Small intestine (tissue), 7 donors: ENCODE results near the gene NUP188. TPM values are rescaled to one million over a fixed set of nuclear protein-coding genes. Genes with fewer than 3 reads are reported as not detected.

Experiments
- DNase-seq, 2 donors: peaks; one replicate each; pipeline versions ENCODE4 v3.0.0 to v3.0.0-alpha.2; 2013
- FAIRE-seq: peaks from 2 replicates; lab custom pipeline; 2012; peaks lifted over from hg19 to GRCh38; lab: Jason Lieb, UNC
- H3K27ac ChIP-seq, 3 donors: one replicate each; pipeline ENCODE4 v1.5.1; 2013; ENCODE audit warnings: low read length in 2 of 3, mild to moderate bottlenecking in 2 of 3, control low read depth in 1 of 3, inconsistent platforms in 1 of 3, low read depth in 1 of 3, moderate library complexity in 1 of 3
- H3K27me3 ChIP-seq, 3 donors: one replicate each; pipeline ENCODE4 v1.6.1; 2013; ENCODE audit warnings: low read length in 3 of 3, inconsistent platforms in 1 of 3; ENCODE audit not compliant: control insufficient read depth in 3 of 3, insufficient read depth in 3 of 3
- H3K36me3 ChIP-seq, 3 donors: one replicate each; pipeline ENCODE4 v1.6.1; 2013; ENCODE audit warnings: low read length in 3 of 3, inconsistent platforms in 1 of 3, low read depth in 1 of 3, mild to moderate bottlenecking in 1 of 3, moderate library complexity in 1 of 3; ENCODE audit not compliant: control insufficient read depth in 3 of 3, insufficient read depth in 2 of 3
- H3K4me1 ChIP-seq, 3 donors: one replicate each; pipeline ENCODE4 v1.6.1; 2013; ENCODE audit warnings: low read length in 2 of 3, inconsistent platforms in 1 of 3, low read depth in 1 of 3, mild to moderate bottlenecking in 1 of 3, moderate library complexity in 1 of 3; ENCODE audit not compliant: control insufficient read depth in 3 of 3, insufficient read depth in 2 of 3
- H3K4me3 ChIP-seq, 3 donors: one replicate each; pipeline ENCODE4 v1.5.1; 2013; ENCODE audit warnings: low read length in 3 of 3, control low read depth in 1 of 3, inconsistent platforms in 1 of 3, low read depth in 1 of 3, mild to moderate bottlenecking in 1 of 3, moderate library complexity in 1 of 3
- H3K9me3 ChIP-seq, 2 donors: one replicate each; pipeline ENCODE4 v1.6.1; 2013; ENCODE audit warnings: low read depth in 1 of 2, low read length in 1 of 2; ENCODE audit not compliant: control insufficient read depth in 2 of 2, insufficient read depth in 1 of 2
- WGBS, 3 donors: extraction: QIAGEN DNeasy Blood & Tissue Kit; methylation state at CpG; one replicate each; pipeline ENCODE4 v1.1.7; 2013; 5-methylcytosine and 5-hydroxymethylcytosine counted together
- polyA plus RNA-seq, 4 donors: library from polyadenylated mRNA; stranded (reverse) in 3 of 4; unstranded in 1 of 4; fragments of 200-250 nt in 3 of 4; fragments of 120-200 nt in 1 of 4; gene quantifications; one replicate each; pipeline versions ENCODE4 v1.2.1 to v1.2.3, GENCODE V29; 2013
- donor health status: healthy with polysubstance abuse.
- donor health status: control.
- donor health status: control.
- donor health status: Bipolar disorder and iron deficiency.
- donor health status: healthy.

Gene NUP188
- polyA plus RNA-seq, 4 donors = 4.9 to 28.9 (median 9.9) TPM

DNA sequence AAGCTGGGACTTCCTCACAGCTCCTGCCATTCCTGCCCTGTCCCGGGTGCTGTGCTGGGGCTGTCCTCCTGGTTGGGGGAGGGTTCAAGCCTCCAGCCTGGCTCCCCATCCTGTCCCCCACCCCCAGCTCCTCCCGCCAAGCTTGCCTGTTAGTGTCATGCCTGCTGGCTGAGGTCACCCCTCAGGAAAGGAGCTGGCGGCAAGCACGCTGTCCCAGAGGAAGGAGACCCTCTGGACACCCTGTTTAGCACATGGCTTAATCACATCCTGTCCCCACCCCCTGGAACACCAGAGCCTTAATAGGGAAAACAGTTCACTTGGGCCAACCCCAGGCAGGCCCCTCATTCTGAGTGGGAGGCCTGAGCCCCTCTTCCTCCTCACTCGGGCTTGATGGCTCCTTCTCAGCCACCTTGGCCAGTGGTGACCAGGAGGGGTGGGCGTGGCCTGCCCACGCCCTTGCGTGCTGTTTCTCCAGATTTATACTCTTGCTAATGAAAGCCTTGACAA lies 35.9 kb upstream of the NUP188 start:
- peak in 1 of 2 donors; percentile 28 for DNase-seq
- H3K36me3 ChIP-seq = peaks cover 17 to 95% (median 20%) of the 10 kb centered on the region in 3 donors
- H3K9me3 ChIP-seq = no peaks in the 10 kb centered on the region
- no peaks in the 10 kb centered on the region for H3K27me3 ChIP-seq
- no peak overlapping the region for H3K4me3 ChIP-seq
- FAIRE-seq = no peak
- 54 to 72% (median 66%) methylated on average over 8 of the region's 8 CpGs for WGBS, 3 donors
- peaks cover 0 to 16% (median 9%) of the 10 kb centered on the region in 3 donors for H3K4me1 ChIP-seq
- peak overlapping the region in 2 of 3 donors; percentile 54 to 81 for H3K27ac ChIP-seq

- WGBS, 3 donors = 80 to 88% (median 87%) methylated on average over 15 of the region's 15 CpGs
- no peaks in the 10 kb centered on the region for H3K9me3 ChIP-seq
- DNase-seq = no peak
- peaks cover 0 to 16% (median 9%) of the 10 kb centered on the region in 3 donors for H3K4me1 ChIP-seq
- H3K27me3 ChIP-seq = no peaks in the 10 kb centered on the region
- peaks cover 17 to 95% (median 19%) of the 10 kb centered on the region in 3 donors for H3K36me3 ChIP-seq
- peak overlapping the region in 2 of 3 donors; percentile 54 to 81 for H3K27ac ChIP-seq
- H3K4me3 ChIP-seq = no peak overlapping the region
- FAIRE-seq = no peak
Measured at GRCh38 chr9:128912270-128912853, 35.1 kb upstream of the NUP188 start.

DNA sequence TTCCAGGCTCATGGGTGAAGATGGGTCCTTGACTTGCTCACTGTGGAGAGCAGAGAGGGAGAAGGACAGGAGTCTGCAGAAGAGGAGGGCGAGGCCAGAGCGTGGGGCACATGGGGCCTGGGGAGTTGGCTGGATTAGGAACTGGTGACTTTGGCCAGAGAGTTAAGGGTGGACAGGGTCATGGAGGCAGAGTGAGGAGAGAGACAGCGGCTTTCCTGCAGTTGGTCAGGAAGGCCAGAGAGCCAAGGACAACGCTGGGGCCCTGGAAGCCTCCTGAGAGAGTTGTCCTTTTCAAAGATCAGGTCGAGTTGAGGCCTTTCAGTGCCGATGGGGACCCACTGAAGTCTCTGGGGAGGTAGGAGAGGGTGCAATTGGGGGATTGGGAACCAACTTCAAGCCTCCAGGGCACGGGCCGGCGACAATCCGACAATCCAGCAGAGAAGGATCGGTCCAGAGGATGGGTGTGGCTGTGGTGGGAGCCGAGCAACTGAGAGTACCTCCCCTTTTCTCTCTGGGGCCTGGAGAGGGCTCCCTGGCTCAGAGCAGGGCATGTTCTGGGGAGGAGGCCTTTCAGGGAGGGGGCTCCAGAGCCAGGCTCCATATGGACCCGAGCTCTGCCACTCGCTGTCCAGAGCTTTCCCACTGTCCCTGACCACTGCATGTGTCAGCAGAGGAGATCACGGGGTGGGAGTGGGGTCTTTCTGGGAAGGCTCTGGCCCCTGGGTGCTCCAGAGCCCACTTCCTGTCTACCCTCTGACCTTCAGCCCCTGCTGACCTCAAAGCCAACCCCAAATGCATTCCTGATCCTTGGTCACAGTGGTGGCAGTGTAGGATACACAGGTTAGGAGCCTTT lies 34.2 kb upstream of the NUP188 start:
- H3K27me3 ChIP-seq = no peaks in the 10 kb centered on the region
- no peak for FAIRE-seq
- peaks cover 0 to 16% (median 9%) of the 10 kb centered on the region in 3 donors for H3K4me1 ChIP-seq
- H3K4me3 ChIP-seq = no peak overlapping the region
- peak overlapping the region in 1 of 3 donors; percentile 81 for H3K27ac ChIP-seq
- WGBS, 3 donors = 71 to 86% (median 84%) methylated on average over 15 of the region's 15 CpGs
- no peaks in the 10 kb centered on the region for H3K9me3 ChIP-seq
- H3K36me3 ChIP-seq = peaks cover 11 to 95% (median 14%) of the 10 kb centered on the region in 3 donors
- DNase-seq = no peak

DNA sequence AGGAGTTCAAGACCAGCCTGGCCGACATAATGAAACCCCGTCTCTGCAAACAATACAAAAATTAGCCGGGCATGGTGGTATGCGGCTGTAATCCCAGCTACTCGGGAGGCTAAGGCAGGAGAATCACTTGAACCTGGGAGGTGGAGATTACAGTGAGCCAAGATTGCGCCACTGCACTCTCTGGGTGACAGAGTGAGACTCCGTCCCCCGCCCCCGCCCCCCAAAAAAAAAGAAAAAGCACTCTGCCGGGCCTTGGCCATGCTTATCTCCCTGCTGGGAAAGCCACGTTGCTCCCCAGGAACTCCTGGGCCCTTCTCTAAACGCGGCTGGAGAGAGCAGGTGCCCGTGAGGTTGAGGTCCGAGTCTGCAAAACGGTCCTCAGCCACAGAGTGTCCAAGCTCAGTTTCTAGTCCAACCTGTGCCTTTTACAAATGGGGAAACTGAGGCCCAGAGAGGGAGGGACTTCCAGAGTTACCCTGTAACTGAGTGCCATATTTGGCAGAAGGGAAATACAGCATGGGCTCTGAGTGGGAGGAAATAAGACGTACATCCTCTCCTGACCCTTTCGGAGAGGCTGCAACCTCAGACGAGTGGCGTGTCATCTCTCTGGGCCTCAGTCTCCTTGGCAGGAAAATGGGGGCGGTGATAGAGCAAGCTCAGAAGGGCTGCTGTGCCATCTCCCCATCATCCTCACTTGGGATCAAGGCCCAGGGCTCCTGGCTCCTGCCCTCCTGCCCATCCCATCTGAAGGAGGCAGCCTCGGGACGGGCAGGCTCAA lies 33.3 kb upstream of the NUP188 start:
- Histone ChIP-seq H3K27me3 (no peaks in the 10 kb centered on the region), H3K36me3 (peaks cover 5 to 88% (median 7%) of the 10 kb centered on the region in 3 donors), H3K27ac (no peak overlapping the region), H3K4me1 (peaks cover 0 to 16% (median 14%) of the 10 kb centered on the region in 3 donors), H3K4me3 (no peak overlapping the region), H3K9me3 (no peaks in the 10 kb centered on the region)
- DNase-seq (no peak), FAIRE-seq (no peak)
- WGBS, 3 donors = 83 to 85% (median 84%) methylated on average over 23 of the region's 23 CpGs

- 86 to 95% (median 89%) methylated on average over 17 to 18 of the region's 18 CpGs for WGBS, 3 donors
- peaks cover 2 to 70% (median 5%) of the 10 kb centered on the region in 3 donors for H3K36me3 ChIP-seq
- H3K4me3 ChIP-seq = no peak overlapping the region
- no peaks in the 10 kb centered on the region for H3K27me3 ChIP-seq
- H3K27ac ChIP-seq = peak overlapping the region in 1 of 3 donors; percentile 82
- no peak for DNase-seq
- H3K9me3 ChIP-seq = no peaks in the 10 kb centered on the region
- no peak for FAIRE-seq
- H3K4me1 ChIP-seq = peaks cover 0 to 23% (median 14%) of the 10 kb centered on the region in 3 donors
Measured at GRCh38 chr9:128916204-128916603, 31.3 kb upstream of the NUP188 start.

DNA sequence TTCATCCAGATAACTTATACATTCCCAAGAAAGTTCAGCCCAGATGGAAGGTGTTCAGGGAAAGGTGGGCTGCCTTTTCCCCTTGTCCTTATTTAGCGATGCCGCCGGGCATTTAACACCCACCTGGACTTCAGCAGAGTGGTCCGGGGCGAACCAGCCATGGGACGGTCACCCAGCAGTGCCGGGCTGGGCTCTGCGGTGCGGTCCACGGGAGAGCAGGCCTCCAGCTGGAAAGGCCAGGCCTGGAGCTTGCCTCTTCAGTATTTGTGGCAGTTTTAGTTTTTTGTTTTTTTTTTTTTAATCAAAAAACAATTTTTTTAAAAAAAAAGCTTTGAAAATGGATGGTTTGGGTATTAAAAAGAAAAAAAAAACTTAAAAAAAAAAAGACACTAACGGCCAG lies 30.8 kb upstream of the NUP188 start:
- Histone ChIP-seq H3K4me1 (peaks cover 0 to 22% (median 12%) of the 10 kb centered on the region in 3 donors), H3K27me3 (no peaks in the 10 kb centered on the region), H3K36me3 (peaks cover 2 to 66% (median 5%) of the 10 kb centered on the region in 3 donors), H3K27ac (peak overlapping the region in 1 of 3 donors; percentile 82), H3K4me3 (no peak overlapping the region), H3K9me3 (no peaks in the 10 kb centered on the region)
- 84 to 92% (median 92%) methylated on average over 11 of the region's 11 CpGs for WGBS, 3 donors
- FAIRE-seq (no peak), DNase-seq (no peak)

- H3K27ac ChIP-seq = peak overlapping the region in 1 of 3 donors; percentile 62
- no peak for FAIRE-seq
- peaks cover 0 to 22% (median 8%) of the 10 kb centered on the region in 3 donors for H3K4me1 ChIP-seq
- H3K4me3 ChIP-seq = no peak overlapping the region
- no peaks in the 10 kb centered on the region for H3K27me3 ChIP-seq
- H3K36me3 ChIP-seq = peaks cover 2 to 60% (median 3%) of the 10 kb centered on the region in 3 donors
- DNase-seq = no peak
- 73 to 76% (median 74%) methylated on average over 26 of the region's 26 CpGs for WGBS, 3 donors
- no peaks in the 10 kb centered on the region for H3K9me3 ChIP-seq
Measured at GRCh38 chr9:128917151-128917849, 30.2 kb upstream of the NUP188 start.
